ENCODE results near the gene MICAL1. TPM values are rescaled to one million over a fixed set of nuclear protein-coding genes. Genes with fewer than 3 reads are reported as not detected.
"Not testable (repeated sequence)": the region's sequence is repeated elsewhere in the genome, so short reads cannot be mapped to it uniquely, and the experiment has no call there.

MICAL1 gene
- total RNA-seq, 4 donors from 2014 or later: 22.0 to 45.9 (median 28.8) TPM

GRCh38 chr6:109469591-109470189 is 14.1 kb upstream of the MICAL1 start:
- TF ChIP-seq, protein P1, sequence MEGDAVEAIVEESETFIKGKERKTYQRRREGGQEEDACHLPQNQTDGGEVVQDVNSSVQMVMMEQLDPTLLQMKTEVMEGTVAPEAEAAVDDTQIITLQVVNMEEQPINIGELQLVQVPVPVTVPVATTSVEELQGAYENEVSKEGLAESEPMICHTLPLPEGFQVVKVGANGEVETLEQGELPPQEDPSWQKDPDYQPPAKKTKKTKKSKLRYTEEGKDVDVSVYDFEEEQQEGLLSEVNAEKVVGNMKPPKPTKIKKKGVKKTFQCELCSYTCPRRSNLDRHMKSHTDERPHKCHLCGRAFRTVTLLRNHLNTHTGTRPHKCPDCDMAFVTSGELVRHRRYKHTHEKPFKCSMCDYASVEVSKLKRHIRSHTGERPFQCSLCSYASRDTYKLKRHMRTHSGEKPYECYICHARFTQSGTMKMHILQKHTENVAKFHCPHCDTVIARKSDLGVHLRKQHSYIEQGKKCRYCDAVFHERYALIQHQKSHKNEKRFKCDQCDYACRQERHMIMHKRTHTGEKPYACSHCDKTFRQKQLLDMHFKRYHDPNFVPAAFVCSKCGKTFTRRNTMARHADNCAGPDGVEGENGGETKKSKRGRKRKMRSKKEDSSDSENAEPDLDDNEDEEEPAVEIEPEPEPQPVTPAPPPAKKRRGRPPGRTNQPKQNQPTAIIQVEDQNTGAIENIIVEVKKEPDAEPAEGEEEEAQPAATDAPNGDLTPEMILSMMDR (IDR thresholded peaks at IDR 0.05): no peak
- TF ChIP-seq POLR2AphosphoS5 (IDR thresholded peaks at IDR 0.05) (no peak), POLR2A (IDR thresholded peaks at IDR 0.05) (no peak), EP300 (IDR thresholded peaks at IDR 0.05) (no peak)
- Histone ChIP-seq H3K4me1 (peaks cover 4% of the 10 kb centered on the region), H3K36me3 (peaks cover 88% of the 10 kb centered on the region), H3K27ac (no peak overlapping the region), H3K4me3 (no peak overlapping the region), H3K9me3 (no peaks in the 10 kb centered on the region), H3K27me3 (no peaks in the 10 kb centered on the region)
- no peak for DNase-seq (ENCODE audit: low spot score in 2 of 2)
- 93% methylated on average over 5 of the region's 5 CpGs for WGBS

- Histone ChIP-seq H3K4me3 (no peak overlapping the region), H3K9me3 (no peaks in the 10 kb centered on the region), H3K27ac (no peak overlapping the region), H3K36me3 (peaks cover 80% of the 10 kb centered on the region), H3K27me3 (no peaks in the 10 kb centered on the region), H3K4me1 (peaks cover 4% of the 10 kb centered on the region)
- TF ChIP-seq, protein P1 (IDR thresholded peaks at IDR 0.05): no peak
- TF ChIP-seq POLR2AphosphoS5 (IDR thresholded peaks at IDR 0.05) (no peak), EP300 (IDR thresholded peaks at IDR 0.05) (no peak), POLR2A (IDR thresholded peaks at IDR 0.05) (no peak)
- WGBS: 93% methylated on average over 6 of the region's 6 CpGs
- DNase-seq (ENCODE audit: low spot score in 2 of 2): no peak
Observed at GRCh38 chr6:109467696-109468095, 12.1 kb upstream of the MICAL1 start.

GRCh38 chr6:109466212-109466923 is 10.8 kb upstream of the MICAL1 start:
- Histone ChIP-seq H3K4me1 (peaks cover 4% of the 10 kb centered on the region), H3K27ac (no peak overlapping the region), H3K4me3 (no peak overlapping the region), H3K9me3 (no peaks in the 10 kb centered on the region), H3K36me3 (peaks cover 66% of the 10 kb centered on the region), H3K27me3 (no peaks in the 10 kb centered on the region)
- TF ChIP-seq POLR2A (IDR thresholded peaks at IDR 0.05): no peak
- TF ChIP-seq, protein P1 (IDR thresholded peaks at IDR 0.05): no peak
- TF ChIP-seq POLR2AphosphoS5 (IDR thresholded peaks at IDR 0.05): no peak
- TF ChIP-seq EP300 (IDR thresholded peaks at IDR 0.05): no peak
- 90% methylated on average over 7 of the region's 7 CpGs for WGBS
- DNase-seq (ENCODE audit: low spot score in 2 of 2): no peak

GRCh38 chr6:109465772-109466171 is 10.2 kb upstream of the MICAL1 start:
- Histone ChIP-seq H3K27me3 (no peaks in the 10 kb centered on the region), H3K4me3 (no peak overlapping the region), H3K4me1 (peaks cover 4% of the 10 kb centered on the region), H3K9me3 (no peaks in the 10 kb centered on the region), H3K27ac (no peak overlapping the region), H3K36me3 (peaks cover 64% of the 10 kb centered on the region)
- 89% methylated on average over 6 of the region's 7 CpGs for WGBS
- TF ChIP-seq, protein P1 (IDR thresholded peaks at IDR 0.05): no peak
- TF ChIP-seq POLR2A (IDR thresholded peaks at IDR 0.05) (no peak), EP300 (IDR thresholded peaks at IDR 0.05) (no peak), POLR2AphosphoS5 (IDR thresholded peaks at IDR 0.05) (no peak)
- no peak for DNase-seq (ENCODE audit: low spot score in 2 of 2)

- Histone ChIP-seq H3K4me1 (peaks cover 20% of the 10 kb centered on the region), H3K27ac (peak overlapping the region; percentile 36), H3K27me3 (no peaks in the 10 kb centered on the region), H3K9me3 (no peaks in the 10 kb centered on the region), H3K4me3 (no peak overlapping the region), H3K36me3 (peaks cover 34% of the 10 kb centered on the region)
- TF ChIP-seq POLR2AphosphoS5 (IDR thresholded peaks at IDR 0.05) (no peak), EP300 (IDR thresholded peaks at IDR 0.05) (no peak), POLR2A (IDR thresholded peaks at IDR 0.05) (no peak)
- TF ChIP-seq, protein P1 (IDR thresholded peaks at IDR 0.05): no peak
- DNase-seq (ENCODE audit: low spot score in 2 of 2): no peak
- 82% methylated on average over 1 of the region's 1 CpG for WGBS
Observed at GRCh38 chr6:109461733-109462526, 6.4 kb upstream of the MICAL1 start.

GRCh38 chr6:109461205-109461604 is 5.6 kb upstream of the MICAL1 start:
- H3K9me3 ChIP-seq; H3K27me3 ChIP-seq; H3K4me3 ChIP-seq; DNase-seq (ENCODE audit: low spot score in 2 of 2); H3K27ac ChIP-seq: not testable (repeated sequence)
- Histone ChIP-seq H3K4me1 (peaks cover 27% of the 10 kb centered on the region), H3K36me3 (peaks cover 28% of the 10 kb centered on the region)
- WGBS: 93% methylated on average over 1 of the region's 1 CpG
